IMR-90 (cell line): Measurements from ENCODE around the gene DNAJC3. TPM values are rescaled to one million over a fixed set of nuclear protein-coding genes. Genes with fewer than 3 reads are reported as not detected.

Experiments used
- ATAC-seq: fragments of 200-7000 bp; cut with Tn5 transposase; 2 replicates; pipeline ENCODE4 v1.9.1; 2020; ENCODE audit warnings: low read depth, mild to moderate bottlenecking, moderate library complexity
- BruUV-seq: library from RNA; stranded (reverse); fragments of 400-500 nt; replicated peaks from 2 replicates; lab custom pipeline; 2021; lab: Mats Ljungman, UMichigan
- CTCF ChIA-PET: fragments of 300-600 bp; formaldehyde crosslinking; extraction: SDS; loops from one replicate; lab custom pipeline; 2021; ENCODE audit warnings: antibody characterized with exemption; lab: Yijun Ruan, JAX
- POLR2A ChIA-PET: fragments of 300-600 bp; sonication (Branson Sonifier 250); formaldehyde crosslinking; loops from one replicate; lab custom pipeline; 2022; ENCODE audit warnings: antibody characterized with exemption; ENCODE audit not compliant: unreplicated experiment; lab: Charles Lee
- DNase-seq: peaks from one replicate; pipeline ENCODE4 v3.0.0; 2013
- H2AFZ ChIP-seq: replicated peaks from 2 replicates; pipeline ENCODE3; 2013; ENCODE audit warnings: low read length, mild to moderate bottlenecking; ENCODE audit not compliant: poor library complexity
- H2AK5ac ChIP-seq: 2 replicates; pipeline ENCODE4 v1.6.1; 2013; ENCODE audit warnings: low read depth, low read length, inconsistent platforms
- H2AK9ac ChIP-seq: replicated peaks from 2 replicates; pipeline ENCODE3; 2013; ENCODE audit warnings: mild to moderate bottlenecking, low read depth, low read length, moderate library complexity; ENCODE audit not compliant: poor library complexity
- H2BK120ac ChIP-seq: 2 replicates; pipeline ENCODE4 v1.6.1; 2013; ENCODE audit warnings: low read depth, low read length, inconsistent platforms
- H2BK15ac ChIP-seq: 3 replicates; pipeline ENCODE4 v1.6.1; 2013; ENCODE audit warnings: low read depth, low read length, inconsistent platforms
- H2BK20ac ChIP-seq: 2 replicates; pipeline ENCODE4 v1.6.1; 2013; ENCODE audit warnings: low read depth, mild to moderate bottlenecking, inconsistent platforms, low read length, moderate library complexity
- H2BK5ac ChIP-seq: 2 replicates; pipeline ENCODE4 v1.6.1; 2013; ENCODE audit warnings: mild to moderate bottlenecking, low read depth, low read length, inconsistent platforms; ENCODE audit not compliant: poor library complexity, severe bottlenecking
- H3K14ac ChIP-seq: replicated peaks from 2 replicates; pipeline ENCODE4 v1.6.1; 2013; ENCODE audit warnings: low read depth, low read length, inconsistent platforms
- H3K18ac ChIP-seq: 2 replicates; pipeline ENCODE4 v1.6.1; 2013; ENCODE audit warnings: low read depth, low read length, control low read depth
- H3K23ac ChIP-seq: 2 replicates; pipeline ENCODE4 v1.6.1; 2013; ENCODE audit warnings: low read depth, low read length, inconsistent platforms
- H3K27ac ChIP-seq: 2 replicates; pipeline ENCODE4 v1.5.1; 2013; ENCODE audit warnings: mild to moderate bottlenecking, control low read depth, low read length; ENCODE audit not compliant: insufficient read depth
- H3K27me3 ChIP-seq: 2 replicates; pipeline ENCODE4 v1.6.1; 2013; ENCODE audit warnings: low read length; ENCODE audit not compliant: control insufficient read depth, insufficient read depth
- H3K36me3 ChIP-seq: 2 replicates; pipeline ENCODE4 v1.6.1; 2013; ENCODE audit warnings: low read length, mixed read lengths; ENCODE audit not compliant: control insufficient read depth, insufficient read depth
- H3K4ac ChIP-seq: 2 replicates; pipeline ENCODE4 v1.6.1; 2013; ENCODE audit warnings: low read depth, low read length, inconsistent platforms
- H3K4me1 ChIP-seq: 2 replicates; pipeline ENCODE4 v1.6.1; 2013; ENCODE audit warnings: low read length, mixed read lengths; ENCODE audit not compliant: control insufficient read depth, insufficient read depth
- H3K4me2 ChIP-seq: 2 replicates; pipeline ENCODE4 v1.6.1; 2013; ENCODE audit warnings: low read depth, mild to moderate bottlenecking, control low read depth, low read length, moderate library complexity
- H3K4me3 ChIP-seq: 2 replicates; pipeline ENCODE4 v1.5.1; 2013; ENCODE audit warnings: low read depth, mild to moderate bottlenecking, control low read depth, low read length, moderate library complexity; ENCODE audit not compliant: insufficient read depth
- H3K56ac ChIP-seq: 2 replicates; pipeline ENCODE4 v1.6.1; 2013; ENCODE audit warnings: low read length, inconsistent platforms; ENCODE audit not compliant: insufficient read depth; ENCODE audit errors: extremely low read depth
- H3K79me1 ChIP-seq, 2 experiments: 2 replicates each; pipeline ENCODE4 v1.6.1; 2013; ENCODE audit warnings: low read length in 2 of 2, inconsistent platforms in 1 of 2, low read depth in 1 of 2
- H3K9ac ChIP-seq: 2 replicates; pipeline ENCODE4 v1.6.1; 2013; ENCODE audit warnings: low read depth, low read length, control low read depth
- H3K9me1 ChIP-seq: 2 replicates; pipeline ENCODE4 v1.6.1; 2013; ENCODE audit warnings: low read length, inconsistent platforms; ENCODE audit not compliant: insufficient read depth
- H3K9me3 ChIP-seq: 2 replicates; pipeline ENCODE4 v1.6.1; 2013; ENCODE audit warnings: low read length; ENCODE audit not compliant: control insufficient read depth, insufficient read depth
- H4K20me1 ChIP-seq: 2 replicates; pipeline ENCODE4 v1.6.1; 2013; ENCODE audit warnings: low read length, inconsistent platforms; ENCODE audit not compliant: insufficient read depth
- H4K5ac ChIP-seq: 2 replicates; pipeline ENCODE4 v1.6.1; 2013; ENCODE audit warnings: mild to moderate bottlenecking, low read depth, low read length, control low read depth
- H4K8ac ChIP-seq, 2 experiments: 2 replicates each; pipeline ENCODE4 v1.6.1; 2013; ENCODE audit warnings: low read depth in 2 of 2, low read length in 2 of 2, control low read depth in 1 of 2, inconsistent platforms in 1 of 2
- H4K91ac ChIP-seq: 2 replicates; pipeline ENCODE4 v1.6.1; 2013; ENCODE audit warnings: low read depth, low read length, inconsistent platforms; ENCODE audit not compliant: insufficient read depth
- BHLHE40 ChIP-seq: fragments of 150-350 bp; IDR thresholded peaks from 2 replicates; pipeline ENCODE4 v1.6.1; 2016; ENCODE audit warnings: mild to moderate bottlenecking, low read depth, low read length
- CEBPB ChIP-seq: IDR thresholded peaks from 2 replicates; pipeline ENCODE4 v1.6.1; 2012; ENCODE audit warnings: low read depth, low read length, improper control_type of control experiment
- CHD1 ChIP-seq: IDR thresholded peaks from 2 replicates; pipeline ENCODE4 v1.6.1; 2012; ENCODE audit warnings: low read depth, low read length, improper control_type of control experiment
- FOS ChIP-seq: fragments of 150-350 bp; IDR thresholded peaks from 2 replicates; pipeline ENCODE4 v1.6.1; 2016; ENCODE audit warnings: low read depth, low read length
- MAFK ChIP-seq: IDR thresholded peaks from 2 replicates; pipeline ENCODE4 v1.6.1; 2012; ENCODE audit warnings: low read depth, low read length, improper control_type of control experiment
- MAZ ChIP-seq: IDR thresholded peaks from 2 replicates; pipeline ENCODE4 v1.6.1; 2012; ENCODE audit warnings: low read depth, mild to moderate bottlenecking, low read length, improper control_type of control experiment, moderate library complexity, borderline replicate concordance
- MXI1 ChIP-seq: IDR thresholded peaks from 2 replicates; pipeline ENCODE4 v1.6.1; 2012; ENCODE audit warnings: low read depth, mild to moderate bottlenecking, low read length, moderate library complexity, borderline replicate concordance
- NFE2L2 ChIP-seq: fragments of 150-350 bp; IDR thresholded peaks from 2 replicates; pipeline ENCODE4 v1.6.1; 2016; ENCODE audit warnings: low read depth, mild to moderate bottlenecking, low read length
- POLR2A ChIP-seq: IDR thresholded peaks from 2 replicates; pipeline ENCODE4 v1.6.1; 2012; ENCODE audit warnings: mild to moderate bottlenecking, low read depth, low read length
- RAD21 ChIP-seq: IDR thresholded peaks from 2 replicates; pipeline ENCODE4 v1.6.1; 2012; ENCODE audit warnings: low read length, improper control_type of control experiment
- RCOR1 ChIP-seq: IDR thresholded peaks from 2 replicates; pipeline ENCODE4 v1.6.1; 2012; ENCODE audit warnings: mild to moderate bottlenecking, low read length, improper control_type of control experiment; ENCODE audit not compliant: insufficient replicate concordance
- RFX5 ChIP-seq: IDR thresholded peaks from 2 replicates; pipeline ENCODE4 v1.8.0; 2012; ENCODE audit warnings: low read depth, mild to moderate bottlenecking, low read length, moderate library complexity
- SMC3 ChIP-seq: fragments of 150-350 bp; IDR thresholded peaks from 2 replicates; pipeline ENCODE4 v1.6.1; 2016; ENCODE audit warnings: low read depth, mild to moderate bottlenecking, antibody characterized with exemption, low read length, moderate library complexity
- WGBS, 2 experiments: methylation state at CpG; one replicate each; pipeline versions ENCODE4 v1.1.5 to v1.1.7; 2013; ENCODE audit warnings: missing lambda C conversion rate in 2 of 2; ENCODE audit not compliant: insufficient read length in 1 of 2; ENCODE audit errors: extremely low coverage in 2 of 2; 5-methylcytosine and 5-hydroxymethylcytosine counted together
- dilution Hi-C: fragments of 300-500 bp; cut with HindIII; formaldehyde crosslinking; loops from one replicate; pipeline ENCODE4 v1.14.3; 2018; ENCODE audit warnings: low sequenced_read_pairs; ENCODE audit not compliant: unreplicated experiment
- in situ Hi-C: fragments of 300-500 bp; cut with MboI; formaldehyde crosslinking; loops from 3 replicates; pipeline ENCODE4 v1.14.3; 2019; ENCODE audit warnings: low sequenced_read_pairs, inconsistent platforms, mixed read lengths
- intact Hi-C: fragments of 100-400 bp; cut with micrococcal nuclease; formaldehyde crosslinking; loops from 2 replicates; pipeline ENCODE4 v1.10.0; 2022
- polyA plus RNA-seq, 3 experiments: library from polyadenylated mRNA; depleted of rRNA; stranded (reverse); fragments of >200 nt; gene quantifications; 2 replicates each; pipeline ENCODE4 v1.2.3, GENCODE V29; 2012; ENCODE audit warnings: low replicate concordance in 1 of 3
- total RNA-seq: library from RNA; depleted of rRNA; stranded (reverse); fragments of >200 nt; gene quantifications from 2 replicates; pipeline ENCODE4 v1.2.3, GENCODE V29; 2012
- TF ChIP-seq, protein P1 (sequence below): fragments of 150-350 bp; IDR thresholded peaks from 2 replicates; pipeline ENCODE4 v1.6.1; 2017; ENCODE audit warnings: mild to moderate bottlenecking, antibody characterized with exemption, low read length, low read depth
- TF ChIP-seq, protein P2 (sequence below): conservative IDR thresholded peaks from 2 replicates; pipeline ENCODE4 v1.5.1; 2012; ENCODE audit warnings: mild to moderate bottlenecking, low read depth, low read length, improper control_type of control experiment
- TF ChIP-seq, protein P3 (sequence below): fragments of 150-350 bp; IDR thresholded peaks from 2 replicates; pipeline ENCODE4 v1.6.1; 2016; ENCODE audit warnings: low read depth, mild to moderate bottlenecking, low read length, moderate library complexity, borderline replicate concordance

DNAJC3 gene
- total and polyA plus RNA-seq, 2 of the 4 experiments (the other 2 are of a cell fraction), result 10.7 to 28.5 TPM

DNA sequence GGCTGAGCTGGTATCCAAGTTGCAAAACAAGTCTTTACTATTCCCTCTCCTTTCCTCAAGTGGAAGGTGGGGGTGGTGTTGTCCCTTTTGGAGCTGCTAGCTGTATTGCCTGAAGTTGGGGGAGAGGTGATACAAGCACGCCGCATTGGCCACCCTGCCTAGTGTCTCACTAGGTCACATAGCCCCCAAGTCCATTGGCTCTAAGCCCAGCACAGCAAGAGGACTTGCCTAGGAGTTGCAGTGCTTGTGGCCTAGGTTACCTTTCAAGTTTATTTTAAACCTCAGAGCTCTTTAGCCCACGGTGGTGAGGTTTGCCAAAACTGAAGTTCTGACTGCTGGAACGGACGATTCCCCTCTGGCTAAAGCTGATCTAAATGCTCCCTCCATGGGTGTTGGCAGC, 5.3 kb upstream of the DNAJC3 start:
- Histone ChIP-seq H2BK5ac (no peak overlapping the region), H2AFZ (no peak overlapping the region), H3K56ac (no peak overlapping the region), H2BK15ac (no peak overlapping the region), H3K23ac (no peak overlapping the region), H2AK5ac (no peak overlapping the region), H3K14ac (no peak overlapping the region), H3K9ac (no peak overlapping the region), H4K20me1 (no peaks in the 10 kb centered on the region), H3K4ac (no peak overlapping the region), H2AK9ac (no peak overlapping the region), H3K27me3 (no peaks in the 10 kb centered on the region), H3K4me1 (no peaks in the 10 kb centered on the region), H3K79me1 (no peaks in the 10 kb centered on the region), H4K91ac (no peak overlapping the region), H4K5ac (no peak overlapping the region), H3K4me2 (no peak overlapping the region), H2BK20ac (no peak overlapping the region), H3K18ac (no peak overlapping the region), H2BK120ac (no peak overlapping the region), H3K27ac (no peak overlapping the region), H3K9me1 (peaks cover 3% of the 10 kb centered on the region; the same call in 1 of the 2 replicates), H3K36me3 (no peaks in the 10 kb centered on the region), H4K8ac (no peak overlapping the region), H3K4me3 (no peak overlapping the region), H3K9me3 (peaks cover 8% of the 10 kb centered on the region)
- ChIA-PET POLR2A (no interaction called here), CTCF (interaction anchor here (1.7 kb wide), 1 partner anchor 11 kb away, joined by 4 read pairs; no protein-coding TSS in a partner anchor)
- no TSS peak for BruUV-seq
- dilution Hi-C loops, result no loop called here
- ATAC-seq (no peak), DNase-seq (no peak)
- TF ChIP-seq, protein P1, sequence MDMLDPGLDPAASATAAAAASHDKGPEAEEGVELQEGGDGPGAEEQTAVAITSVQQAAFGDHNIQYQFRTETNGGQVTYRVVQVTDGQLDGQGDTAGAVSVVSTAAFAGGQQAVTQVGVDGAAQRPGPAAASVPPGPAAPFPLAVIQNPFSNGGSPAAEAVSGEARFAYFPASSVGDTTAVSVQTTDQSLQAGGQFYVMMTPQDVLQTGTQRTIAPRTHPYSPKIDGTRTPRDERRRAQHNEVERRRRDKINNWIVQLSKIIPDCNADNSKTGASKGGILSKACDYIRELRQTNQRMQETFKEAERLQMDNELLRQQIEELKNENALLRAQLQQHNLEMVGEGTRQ, result no peak
- TF ChIP-seq MAZ, result no peak
- TF ChIP-seq FOS, result no peak
- TF ChIP-seq, protein P2, sequence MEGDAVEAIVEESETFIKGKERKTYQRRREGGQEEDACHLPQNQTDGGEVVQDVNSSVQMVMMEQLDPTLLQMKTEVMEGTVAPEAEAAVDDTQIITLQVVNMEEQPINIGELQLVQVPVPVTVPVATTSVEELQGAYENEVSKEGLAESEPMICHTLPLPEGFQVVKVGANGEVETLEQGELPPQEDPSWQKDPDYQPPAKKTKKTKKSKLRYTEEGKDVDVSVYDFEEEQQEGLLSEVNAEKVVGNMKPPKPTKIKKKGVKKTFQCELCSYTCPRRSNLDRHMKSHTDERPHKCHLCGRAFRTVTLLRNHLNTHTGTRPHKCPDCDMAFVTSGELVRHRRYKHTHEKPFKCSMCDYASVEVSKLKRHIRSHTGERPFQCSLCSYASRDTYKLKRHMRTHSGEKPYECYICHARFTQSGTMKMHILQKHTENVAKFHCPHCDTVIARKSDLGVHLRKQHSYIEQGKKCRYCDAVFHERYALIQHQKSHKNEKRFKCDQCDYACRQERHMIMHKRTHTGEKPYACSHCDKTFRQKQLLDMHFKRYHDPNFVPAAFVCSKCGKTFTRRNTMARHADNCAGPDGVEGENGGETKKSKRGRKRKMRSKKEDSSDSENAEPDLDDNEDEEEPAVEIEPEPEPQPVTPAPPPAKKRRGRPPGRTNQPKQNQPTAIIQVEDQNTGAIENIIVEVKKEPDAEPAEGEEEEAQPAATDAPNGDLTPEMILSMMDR, result no peak
- TF ChIP-seq RCOR1, result no peak
- no peak for TF ChIP-seq NFE2L2
- no peak for TF ChIP-seq CHD1
- TF ChIP-seq RFX5, result no peak
- no peak for TF ChIP-seq BHLHE40
- no peak for TF ChIP-seq MXI1
- TF ChIP-seq POLR2A, result no peak
- TF ChIP-seq MAFK, result no peak
- TF ChIP-seq CEBPB, result no peak
- TF ChIP-seq, protein P3, sequence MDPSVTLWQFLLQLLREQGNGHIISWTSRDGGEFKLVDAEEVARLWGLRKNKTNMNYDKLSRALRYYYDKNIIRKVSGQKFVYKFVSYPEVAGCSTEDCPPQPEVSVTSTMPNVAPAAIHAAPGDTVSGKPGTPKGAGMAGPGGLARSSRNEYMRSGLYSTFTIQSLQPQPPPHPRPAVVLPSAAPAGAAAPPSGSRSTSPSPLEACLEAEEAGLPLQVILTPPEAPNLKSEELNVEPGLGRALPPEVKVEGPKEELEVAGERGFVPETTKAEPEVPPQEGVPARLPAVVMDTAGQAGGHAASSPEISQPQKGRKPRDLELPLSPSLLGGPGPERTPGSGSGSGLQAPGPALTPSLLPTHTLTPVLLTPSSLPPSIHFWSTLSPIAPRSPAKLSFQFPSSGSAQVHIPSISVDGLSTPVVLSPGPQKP, result no peak
- TF ChIP-seq SMC3, result no peak
- no peak for TF ChIP-seq RAD21
- WGBS, 2 experiments, result 86% methylated on average over 2 of the region's 5 CpGs; no CpG with 5 or more reads in 1 of the 2 experiments
- intact Hi-C loops, result loop anchor here (10.0 kb wide), 1 partner anchor 103 kb away; no protein-coding TSS in a partner anchor
- in situ Hi-C loops, result no loop called here
